Measurements from ENCODE around the gene NR0B2. TPM values are rescaled to one million over a fixed set of nuclear protein-coding genes. Genes with fewer than 3 reads are reported as not detected.

The NR0B2 gene
- polyA plus RNA-seq, 1 donor from 2014 or later: not detected

- H3F3A ChIP-seq (ENCODE audit: insufficient read depth, low read length, poor library complexity, severe bottlenecking): no peaks in the 10 kb centered on the region
- H3K9me2 ChIP-seq (ENCODE audit: insufficient read depth, low read length): no peaks in the 10 kb centered on the region
- TF ChIP-seq EZH2 (IDR thresholded peaks at IDR 0.05; ENCODE audit: borderline replicate concordance, insufficient read depth, low read length, poor library complexity, severe bottlenecking) (no peak), CTCF (IDR thresholded peaks at IDR 0.05; ENCODE audit: poor library complexity, severe bottlenecking) (no peak), MXI1 (conservative IDR thresholded peaks at IDR 0.05; ENCODE audit: poor library complexity, severe bottlenecking) (no peak), TAF1 (IDR thresholded peaks at IDR 0.05; ENCODE audit: low read depth) (no peak), EP300 (conservative IDR thresholded peaks at IDR 0.05; ENCODE audit: poor library complexity, severe bottlenecking) (no peak), REST (IDR thresholded peaks at IDR 0.05; ENCODE audit: borderline replicate concordance) (no peak), SMC3 (conservative IDR thresholded peaks at IDR 0.05; ENCODE audit: poor library complexity) (no peak), RAD21 (conservative IDR thresholded peaks at IDR 0.05) (no peak), POLR2AphosphoS5 (IDR thresholded peaks at IDR 0.05) (no peak)
These were observed 34.0 kb downstream of the NR0B2 start for GRCh38 chr1:26879793-26880192.

GRCh38 chr1:26877326-26877725 is 36.4 kb downstream of the NR0B2 start:
- TF ChIP-seq REST (IDR thresholded peaks at IDR 0.05; ENCODE audit: borderline replicate concordance) (no peak), RAD21 (conservative IDR thresholded peaks at IDR 0.05) (no peak), EZH2 (IDR thresholded peaks at IDR 0.05; ENCODE audit: borderline replicate concordance, insufficient read depth, low read length, poor library complexity, severe bottlenecking) (no peak), SMC3 (conservative IDR thresholded peaks at IDR 0.05; ENCODE audit: poor library complexity) (no peak), EP300 (conservative IDR thresholded peaks at IDR 0.05; ENCODE audit: poor library complexity, severe bottlenecking) (no peak), TAF1 (IDR thresholded peaks at IDR 0.05; ENCODE audit: low read depth) (no peak), POLR2AphosphoS5 (IDR thresholded peaks at IDR 0.05) (no peak)
- Histone ChIP-seq H3K4me3 (ENCODE audit: low read length) (no peak overlapping the region), H2AFZ (ENCODE audit: low read depth, low read length) (no peak overlapping the region), H3K36me3 (ENCODE audit: insufficient read depth, low read length) (no peaks in the 10 kb centered on the region), H3K9me3 (ENCODE audit: low read length) (no peaks in the 10 kb centered on the region), H3K27me3 (ENCODE audit: insufficient read depth, low read depth, low read length) (no peaks in the 10 kb centered on the region), H3K27ac (ENCODE audit: low read length) (no peak overlapping the region), H3K9ac (ENCODE audit: low read length) (no peak overlapping the region), H3K9me2 (ENCODE audit: insufficient read depth, low read length) (no peaks in the 10 kb centered on the region), H3F3A (ENCODE audit: insufficient read depth, low read length, poor library complexity, severe bottlenecking) (no peaks in the 10 kb centered on the region), H3K4me2 (ENCODE audit: low read length) (no peak overlapping the region), H4K20me1 (ENCODE audit: insufficient read depth) (no peaks in the 10 kb centered on the region), H3K79me2 (replicated peaks; ENCODE audit: insufficient read depth, low read length) (no peaks in the 10 kb centered on the region)

More at GRCh38 chr1:26879793-26880192, 34.0 kb downstream of the NR0B2 start:
- Histone ChIP-seq H3K9ac (ENCODE audit: low read length) (no peak overlapping the region), H2AFZ (ENCODE audit: low read depth, low read length) (no peak overlapping the region), H3K9me3 (ENCODE audit: low read length) (no peaks in the 10 kb centered on the region), H3K79me2 (replicated peaks; ENCODE audit: insufficient read depth, low read length) (no peaks in the 10 kb centered on the region), H3K36me3 (ENCODE audit: insufficient read depth, low read length) (no peaks in the 10 kb centered on the region), H3K4me2 (ENCODE audit: low read length) (no peak overlapping the region), H3K4me3 (ENCODE audit: low read length) (no peak overlapping the region), H3K27ac (ENCODE audit: low read length) (no peak overlapping the region), H3K27me3 (ENCODE audit: insufficient read depth, low read depth, low read length) (no peaks in the 10 kb centered on the region), H4K20me1 (ENCODE audit: insufficient read depth) (no peaks in the 10 kb centered on the region)
